Measurements from ENCODE around the gene PIK3IP1. TPM values are rescaled to one million over a fixed set of nuclear protein-coding genes. Genes with fewer than 3 reads are reported as not detected.

The PIK3IP1 gene
- total and polyA plus RNA-seq, 2 of the 8 experiments (the other 6 are each of a cell fraction or from before 2014, with no cell fraction given): 1.00 to 1.3 TPM

DNA sequence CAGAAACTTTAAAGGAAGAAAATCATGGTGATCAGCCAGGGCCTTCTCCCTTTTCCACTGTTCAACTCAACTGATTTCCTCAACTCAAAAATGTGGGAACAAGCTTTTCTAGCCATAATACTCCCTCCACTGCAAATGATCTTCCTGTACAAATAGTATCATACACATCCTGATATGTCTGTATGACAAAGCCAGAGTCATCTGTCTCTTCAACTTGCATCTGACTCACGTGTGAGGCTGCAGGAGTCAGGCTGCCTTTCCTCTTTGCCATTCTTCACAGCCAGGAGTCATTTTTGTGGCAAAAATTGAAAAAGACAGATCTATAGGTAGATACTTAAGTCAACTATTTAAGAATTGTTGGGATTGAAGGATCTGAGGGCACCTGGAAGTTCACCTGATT is 40.6 kb upstream of the PIK3IP1 start:
- H2BK15ac ChIP-seq (ENCODE audit: low read length): no peak overlapping the region
- H3K4me1 ChIP-seq (replicated peaks in 1 of 4; ENCODE audit: control insufficient read depth in 3 of 4, insufficient read depth in 4 of 4, low read length in 3 of 4): no peaks in the 10 kb centered on the region; a peak in 1 of 7 replicates
- ChIA-PET CTCF (ENCODE audit: partially characterized antibody) (interaction anchor here (1.5 to 1.7 kb wide), 2 partner anchors 20 to 60 kb away, joined by 5 to 6 read pairs; no protein-coding TSS in a partner anchor), POLR2A (ENCODE audit: partially characterized antibody) (interaction anchor here (0.6 to 10.7 kb wide), 4 partner anchors 8 to 67 kb away, joined by 3 to 116 read pairs (median 10); partner anchors contain the start of genes DRG1 and PATZ1)
- no peak overlapping the region for H4K5ac ChIP-seq (ENCODE audit: insufficient read length, low read depth, low read length)
- H3K4me2 ChIP-seq (ENCODE audit: insufficient read depth in 1 of 2, low read depth in 2 of 2, low read length in 2 of 2): no peak overlapping the region
- 84% methylated on average over 1 of the region's 1 CpG; no CpG with 5 or more reads in 1 of the 2 experiments for WGBS, 2 experiments (ENCODE audit: extremely low coverage in 1 of 2, insufficient coverage in 1 of 2, insufficient read length in 1 of 2, insufficient replicate concordance in 2 of 2, low coverage in 1 of 2, low lambda C conversion rate in 2 of 2, missing lambda C conversion rate in 1 of 2)
- H4K91ac ChIP-seq (replicated peaks; ENCODE audit: insufficient read length, low read length): no peak overlapping the region
- FAIRE-seq (no peak), DNase-seq (ENCODE audit: low read depth in 1 of 2, low spot score in 2 of 2) (no peak)
- no peak overlapping the region for H2AK5ac ChIP-seq (ENCODE audit: low read depth, low read length)
- H4K20me1 ChIP-seq (replicated peaks in 1 of 2; ENCODE audit: control insufficient read depth in 1 of 2, insufficient read depth in 2 of 2, low read length in 2 of 2): peaks cover 10 to 37% of the 10 kb centered on the region in 2 experiments
- peaks cover 0 to 57% of the 10 kb centered on the region in 2 experiments; a peak in 2 of 4 replicates for H3K79me2 ChIP-seq (ENCODE audit: control insufficient read depth in 1 of 2, insufficient read depth in 2 of 2, low read length in 2 of 2)
- no peak overlapping the region for H3K9ac ChIP-seq (replicated peaks in 1 of 4; ENCODE audit: extremely low read depth in 1 of 4, low read depth in 3 of 4, low read length in 3 of 4)
- no peaks in the 10 kb centered on the region for H3K23me2 ChIP-seq (ENCODE audit: low read depth, low read length)
- no peak overlapping the region for H2BK120ac ChIP-seq (replicated peaks; ENCODE audit: low read depth, low read length)
- H3K27me3 ChIP-seq (replicated peaks in 1 of 4; ENCODE audit: control insufficient read depth in 3 of 4, extremely low read depth in 1 of 4, insufficient read depth in 3 of 4, low read length in 3 of 4): no peaks in the 10 kb centered on the region
- H3K4ac ChIP-seq (replicated peaks; ENCODE audit: insufficient read length, low read depth, low read length): no peak overlapping the region
- no peak overlapping the region for H2BK12ac ChIP-seq (ENCODE audit: low read depth, low read length)
- no peak overlapping the region for H2BK5ac ChIP-seq (ENCODE audit: low read depth, low read length)
- H3K56ac ChIP-seq (replicated peaks; ENCODE audit: insufficient read length, low read depth, low read length): no peak overlapping the region
- H3K36me3 ChIP-seq (ENCODE audit: control insufficient read depth in 2 of 4, insufficient read depth in 4 of 4, low read length in 3 of 4): peaks cover 47 to 78% (median 66%) of the 10 kb centered on the region in 4 experiments
- H3K14ac ChIP-seq (ENCODE audit: insufficient read length): no peak overlapping the region
- H4K8ac ChIP-seq (ENCODE audit: extremely low read depth, insufficient read depth, low read length): no peak overlapping the region
- no peak overlapping the region for H3K27ac ChIP-seq (ENCODE audit: low read depth, low read length)
- H3K9me3 ChIP-seq (ENCODE audit: insufficient read depth in 2 of 2, low read depth in 1 of 2, low read length in 1 of 2): no peaks in the 10 kb centered on the region
- H3K79me1 ChIP-seq (ENCODE audit: low read depth, low read length): peaks cover 19% of the 10 kb centered on the region
- no peak overlapping the region for H2AFZ ChIP-seq (ENCODE audit: low read length)
- no peak overlapping the region for H3K18ac ChIP-seq (ENCODE audit: extremely low read depth, low read length)
- H3K23ac ChIP-seq (ENCODE audit: insufficient read length): no peak overlapping the region
- no peak overlapping the region for H2BK20ac ChIP-seq (ENCODE audit: low read length)
- no peak overlapping the region for H3K4me3 ChIP-seq (ENCODE audit: extremely low read depth in 1 of 4, insufficient read depth in 2 of 4, low read depth in 3 of 4, low read length in 4 of 4)
- TF ChIP-seq NRF1 (IDR thresholded peaks at IDR 0.05; ENCODE audit: low read depth, low read length): no peak
- no peak for TF ChIP-seq POLR2A (IDR thresholded peaks at IDR 0.05; ENCODE audit: control extremely low read depth in 1 of 2, low read depth in 2 of 2, low read length in 2 of 2)
- no peak for TF ChIP-seq SUZ12 (IDR thresholded peaks at IDR 0.05; ENCODE audit: low read length)
- no peak for TF ChIP-seq RNF2 (IDR thresholded peaks at IDR 0.05; ENCODE audit: borderline replicate concordance, low read depth, low read length, missing control alignments, poor library complexity, severe bottlenecking)
- no peak for TF ChIP-seq JUN (IDR thresholded peaks at IDR 0.05; ENCODE audit: low read depth, low read length)
- TF ChIP-seq, protein P1, sequence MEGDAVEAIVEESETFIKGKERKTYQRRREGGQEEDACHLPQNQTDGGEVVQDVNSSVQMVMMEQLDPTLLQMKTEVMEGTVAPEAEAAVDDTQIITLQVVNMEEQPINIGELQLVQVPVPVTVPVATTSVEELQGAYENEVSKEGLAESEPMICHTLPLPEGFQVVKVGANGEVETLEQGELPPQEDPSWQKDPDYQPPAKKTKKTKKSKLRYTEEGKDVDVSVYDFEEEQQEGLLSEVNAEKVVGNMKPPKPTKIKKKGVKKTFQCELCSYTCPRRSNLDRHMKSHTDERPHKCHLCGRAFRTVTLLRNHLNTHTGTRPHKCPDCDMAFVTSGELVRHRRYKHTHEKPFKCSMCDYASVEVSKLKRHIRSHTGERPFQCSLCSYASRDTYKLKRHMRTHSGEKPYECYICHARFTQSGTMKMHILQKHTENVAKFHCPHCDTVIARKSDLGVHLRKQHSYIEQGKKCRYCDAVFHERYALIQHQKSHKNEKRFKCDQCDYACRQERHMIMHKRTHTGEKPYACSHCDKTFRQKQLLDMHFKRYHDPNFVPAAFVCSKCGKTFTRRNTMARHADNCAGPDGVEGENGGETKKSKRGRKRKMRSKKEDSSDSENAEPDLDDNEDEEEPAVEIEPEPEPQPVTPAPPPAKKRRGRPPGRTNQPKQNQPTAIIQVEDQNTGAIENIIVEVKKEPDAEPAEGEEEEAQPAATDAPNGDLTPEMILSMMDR (IDR thresholded peaks at IDR 0.05; ENCODE audit: control extremely low read depth in 1 of 3, insufficient read depth in 1 of 3, low read depth in 1 of 3, low read length in 3 of 3): no peak
- TF ChIP-seq, protein P2, sequence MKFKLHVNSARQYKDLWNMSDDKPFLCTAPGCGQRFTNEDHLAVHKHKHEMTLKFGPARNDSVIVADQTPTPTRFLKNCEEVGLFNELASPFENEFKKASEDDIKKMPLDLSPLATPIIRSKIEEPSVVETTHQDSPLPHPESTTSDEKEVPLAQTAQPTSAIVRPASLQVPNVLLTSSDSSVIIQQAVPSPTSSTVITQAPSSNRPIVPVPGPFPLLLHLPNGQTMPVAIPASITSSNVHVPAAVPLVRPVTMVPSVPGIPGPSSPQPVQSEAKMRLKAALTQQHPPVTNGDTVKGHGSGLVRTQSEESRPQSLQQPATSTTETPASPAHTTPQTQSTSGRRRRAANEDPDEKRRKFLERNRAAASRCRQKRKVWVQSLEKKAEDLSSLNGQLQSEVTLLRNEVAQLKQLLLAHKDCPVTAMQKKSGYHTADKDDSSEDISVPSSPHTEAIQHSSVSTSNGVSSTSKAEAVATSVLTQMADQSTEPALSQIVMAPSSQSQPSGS (IDR thresholded peaks at IDR 0.05; ENCODE audit: low read length): no peak
- no peak for TF ChIP-seq TEAD4 (IDR thresholded peaks at IDR 0.05; ENCODE audit: low read depth, low read length)
